ENCODE measurements around the gene YES1. TPM values are rescaled to one million over a fixed set of nuclear protein-coding genes. Genes with fewer than 3 reads are reported as not detected.

The YES1 gene
- total and polyA plus RNA-seq, 2 of the 8 experiments (the other 6 are each of a cell fraction or from before 2014, with no cell fraction given), result 14.8 to 94.3 TPM

DNA sequence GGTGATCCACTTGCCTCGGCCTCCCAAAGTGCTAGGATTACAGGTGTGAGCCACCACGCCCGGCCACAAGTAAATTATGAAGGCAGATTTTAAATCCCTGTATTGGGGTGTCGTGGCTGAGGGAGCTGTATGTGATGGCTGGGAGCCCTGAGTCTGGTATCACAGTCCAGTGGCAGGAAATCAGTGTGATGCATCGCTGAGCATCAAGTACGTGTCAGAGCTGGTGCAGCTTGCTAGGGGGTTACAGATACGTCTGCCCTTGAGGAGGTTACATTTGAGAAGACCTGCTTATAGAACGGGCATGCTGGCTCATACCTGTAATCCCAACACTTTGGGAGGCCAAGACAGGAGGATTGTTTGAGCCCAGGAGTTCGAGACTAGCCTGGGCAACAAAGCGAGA, 103.9 kb downstream of the YES1 start (continued):
- TF ChIP-seq, protein P1, sequence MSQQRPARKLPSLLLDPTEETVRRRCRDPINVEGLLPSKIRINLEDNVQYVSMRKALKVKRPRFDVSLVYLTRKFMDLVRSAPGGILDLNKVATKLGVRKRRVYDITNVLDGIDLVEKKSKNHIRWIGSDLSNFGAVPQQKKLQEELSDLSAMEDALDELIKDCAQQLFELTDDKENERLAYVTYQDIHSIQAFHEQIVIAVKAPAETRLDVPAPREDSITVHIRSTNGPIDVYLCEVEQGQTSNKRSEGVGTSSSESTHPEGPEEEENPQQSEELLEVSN (IDR thresholded peaks at IDR 0.05), result no peak
- TF ChIP-seq NANOG (IDR thresholded peaks at IDR 0.05; ENCODE audit: insufficient read depth, low read depth, low read length, poor library complexity, severe bottlenecking), result no peak
- TF ChIP-seq SP2 (IDR thresholded peaks at IDR 0.05; ENCODE audit: low read length), result no peak
- no peak for TF ChIP-seq CTBP2 (IDR thresholded peaks at IDR 0.05; ENCODE audit: borderline replicate concordance, insufficient read depth, insufficient read length, low read length)
- no peak for TF ChIP-seq KDM5A (IDR thresholded peaks at IDR 0.05; ENCODE audit: low read length)
